Islet of Langerhans (tissue), 1 donor: Measurements from ENCODE around the gene FGG.
A peak's percentile ranks its signal among the peaks of the same experiment; 100 is the strongest.

Experiments
- FAIRE-seq: peaks from one replicate; lab custom pipeline; 2011; peaks lifted over from hg19 to GRCh38; lab: Jason Lieb, UNC

The FGG gene

DNA sequence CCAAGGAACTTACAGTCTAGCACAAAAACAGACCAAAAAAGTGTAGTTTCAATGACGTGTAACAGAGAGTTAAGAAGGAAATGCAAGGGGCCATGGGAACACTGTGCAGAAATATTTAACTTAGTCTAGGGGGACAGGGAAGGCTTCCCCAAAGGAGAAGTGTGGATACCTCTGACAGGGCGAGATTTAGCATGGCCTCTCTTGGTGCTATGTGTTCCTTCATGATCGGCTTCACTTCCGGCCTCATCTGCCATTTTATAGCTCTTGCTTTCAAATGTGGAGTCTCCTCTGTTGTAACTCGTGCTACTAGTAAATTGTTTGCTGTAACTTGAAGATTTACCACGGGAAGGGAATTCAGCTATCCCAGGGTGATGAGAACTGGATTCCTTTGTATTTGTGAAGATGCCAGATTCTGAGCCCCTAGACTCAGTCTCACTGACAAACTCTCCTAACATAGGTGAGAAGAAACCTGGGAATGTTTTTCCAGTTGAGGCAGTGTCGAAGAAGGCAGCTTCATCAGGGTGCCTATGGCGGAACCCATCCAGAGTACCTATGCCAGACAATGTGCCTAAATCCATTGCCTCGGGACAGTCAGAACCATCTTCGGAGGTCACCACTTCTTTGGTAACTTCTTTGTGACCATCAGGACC lies 27.0 kb downstream of the FGG start:
- no peak for FAIRE-seq

DNA sequence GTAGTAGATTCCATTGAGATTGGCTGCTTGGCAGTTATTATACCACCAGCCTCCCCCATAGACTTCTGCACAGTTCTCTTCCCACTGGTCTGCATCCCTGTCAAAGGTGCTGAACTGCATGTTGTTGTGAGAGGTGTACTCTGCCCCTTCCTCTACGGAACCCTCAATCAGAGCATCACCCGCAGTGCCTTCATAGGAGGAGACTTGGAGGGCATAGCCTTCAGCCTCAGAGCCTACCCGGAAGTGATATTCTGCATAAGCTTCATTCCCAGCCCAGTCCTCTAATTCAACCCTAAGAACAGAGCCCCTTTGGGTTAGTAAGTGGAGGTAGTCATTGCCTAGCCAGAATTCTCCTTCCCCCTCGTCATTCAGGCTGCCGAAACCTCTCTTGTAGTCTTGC lies 28.2 kb downstream of the FGG start:
- no peak for FAIRE-seq

DNA sequence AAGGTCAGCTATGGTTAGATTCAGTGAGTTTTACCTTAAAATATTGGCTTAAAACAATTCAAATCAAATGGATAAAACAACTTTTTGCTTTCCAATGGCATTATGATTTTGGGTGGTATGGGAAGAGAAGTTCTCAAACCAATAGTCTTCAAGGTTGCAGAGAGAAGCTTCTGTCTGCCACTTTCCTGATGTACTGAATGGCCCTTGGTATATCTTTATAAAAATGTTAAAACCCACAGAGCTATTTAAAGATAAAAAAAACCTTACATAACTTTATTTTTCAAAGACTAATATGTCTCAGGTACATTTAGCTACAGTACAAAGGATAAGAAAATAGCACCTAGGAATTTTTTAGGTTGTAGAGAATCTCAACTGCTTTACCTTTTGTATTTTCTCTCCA lies 28.8 kb downstream of the FGG start:
- FAIRE-seq, result no peak

DNA sequence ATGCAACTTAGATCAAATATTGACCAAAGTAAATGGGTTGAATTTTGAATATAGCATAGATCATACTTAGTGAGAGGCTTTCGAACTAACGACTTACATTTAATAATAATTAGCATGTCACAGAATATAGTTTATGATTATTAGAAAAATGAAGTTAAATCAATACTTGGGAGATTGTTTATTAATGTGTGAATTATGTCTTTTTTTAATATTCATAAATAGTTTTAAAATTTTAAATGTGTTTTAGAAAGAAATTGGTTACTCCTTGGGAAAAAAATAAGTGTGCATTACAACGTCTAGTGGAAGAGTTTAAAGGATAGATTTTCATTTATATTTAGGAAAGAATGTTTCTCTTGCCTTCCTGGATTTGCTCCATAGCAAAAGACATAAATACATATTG lies 29.2 kb downstream of the FGG start:
- no peak for FAIRE-seq

DNA sequence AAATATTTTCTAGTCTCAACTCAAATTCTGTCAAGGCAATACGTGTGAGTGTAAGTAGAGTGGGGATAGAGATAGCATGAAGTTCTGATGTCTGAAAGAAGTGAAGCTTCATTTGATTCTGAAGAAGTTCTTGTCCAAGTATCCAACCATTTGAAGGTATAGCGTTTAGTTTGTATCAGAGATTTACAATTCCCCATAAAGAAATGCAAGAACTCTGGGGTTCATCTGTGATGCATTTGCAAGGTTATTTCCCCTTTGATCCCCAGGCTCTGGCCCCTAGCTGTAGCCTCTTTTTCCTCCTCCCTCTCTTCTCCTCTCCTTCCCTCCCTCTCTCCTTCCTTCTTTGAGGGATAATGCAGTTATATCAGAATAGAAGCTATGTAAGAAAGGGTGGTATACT lies 29.7 kb downstream of the FGG start:
- FAIRE-seq, result no peak

DNA sequence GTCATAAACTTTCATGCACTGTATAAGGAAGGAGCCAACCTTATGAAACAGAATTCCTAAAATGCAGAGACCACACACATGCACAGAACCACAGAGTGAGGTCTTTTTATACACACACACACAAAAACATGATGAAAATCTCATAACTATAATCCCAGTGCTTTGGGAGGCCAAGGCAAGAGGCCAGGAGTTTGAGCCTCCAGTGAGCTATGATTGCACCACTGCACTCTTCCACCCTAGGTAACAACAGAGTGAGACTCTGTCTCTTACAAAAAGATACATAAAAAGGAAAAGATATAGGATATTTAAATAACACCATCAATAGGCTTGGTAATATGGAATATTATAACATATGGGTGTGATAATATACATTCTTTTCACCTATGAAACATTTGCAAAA lies 32.5 kb downstream of the FGG start:
- FAIRE-seq, result no peak

DNA sequence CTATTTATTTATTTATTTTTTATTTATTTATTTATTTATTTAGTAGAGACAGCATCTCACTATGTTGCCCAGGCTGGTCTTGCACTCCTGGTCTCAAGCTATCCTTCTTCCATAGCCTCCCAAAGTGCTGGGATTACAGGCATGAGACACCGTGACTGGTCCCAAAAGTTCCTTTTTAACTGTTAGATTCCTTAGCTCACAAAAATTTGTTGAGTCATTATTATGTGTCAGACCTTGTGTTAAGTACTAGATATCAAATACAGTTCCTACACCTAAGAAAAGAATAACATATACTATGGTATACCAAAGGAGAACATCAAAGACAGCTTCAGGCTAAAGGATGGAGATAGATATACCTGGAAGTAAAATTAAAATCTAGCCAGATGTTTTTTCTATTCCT lies 33.5 kb downstream of the FGG start:
- FAIRE-seq, result no peak

DNA sequence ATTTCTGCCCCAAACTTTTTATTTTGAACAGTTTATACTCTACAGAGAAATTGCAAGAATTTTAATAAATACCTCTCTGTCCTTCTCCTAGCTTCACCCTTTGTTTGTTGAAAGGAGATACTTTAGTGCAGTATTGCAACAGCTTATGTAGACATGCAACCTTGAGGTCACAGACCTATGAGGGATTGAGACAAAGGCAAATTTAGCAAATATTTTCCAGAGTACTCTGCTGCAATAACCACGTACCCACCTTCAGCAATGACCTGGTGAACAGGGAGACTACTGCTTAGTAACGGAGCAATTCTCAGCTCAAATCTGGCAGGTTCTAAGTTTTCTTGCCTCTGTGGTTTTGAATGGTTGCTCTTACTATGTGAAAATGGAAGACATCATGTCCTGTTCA lies 35.1 kb downstream of the FGG start:
- FAIRE-seq, result no peak

DNA sequence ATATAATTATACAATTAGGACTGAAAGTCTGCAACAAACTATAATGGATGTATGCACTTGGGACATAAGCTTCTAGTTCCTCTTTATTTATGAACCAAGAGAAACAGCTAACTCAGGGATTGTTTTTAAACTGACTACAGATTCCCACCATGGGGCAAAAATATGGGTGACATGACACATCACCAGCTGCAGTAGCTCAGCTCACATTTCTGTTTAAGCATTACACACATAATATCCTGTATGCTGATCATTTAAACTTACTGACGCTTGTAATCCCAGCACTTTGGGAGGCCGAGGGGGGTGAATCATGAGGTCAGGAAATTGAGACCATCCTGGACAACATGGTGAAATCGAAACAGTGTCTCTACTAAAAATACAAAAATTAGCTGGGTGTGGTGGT lies 38.1 kb downstream of the FGG start:
- no peak for FAIRE-seq

DNA sequence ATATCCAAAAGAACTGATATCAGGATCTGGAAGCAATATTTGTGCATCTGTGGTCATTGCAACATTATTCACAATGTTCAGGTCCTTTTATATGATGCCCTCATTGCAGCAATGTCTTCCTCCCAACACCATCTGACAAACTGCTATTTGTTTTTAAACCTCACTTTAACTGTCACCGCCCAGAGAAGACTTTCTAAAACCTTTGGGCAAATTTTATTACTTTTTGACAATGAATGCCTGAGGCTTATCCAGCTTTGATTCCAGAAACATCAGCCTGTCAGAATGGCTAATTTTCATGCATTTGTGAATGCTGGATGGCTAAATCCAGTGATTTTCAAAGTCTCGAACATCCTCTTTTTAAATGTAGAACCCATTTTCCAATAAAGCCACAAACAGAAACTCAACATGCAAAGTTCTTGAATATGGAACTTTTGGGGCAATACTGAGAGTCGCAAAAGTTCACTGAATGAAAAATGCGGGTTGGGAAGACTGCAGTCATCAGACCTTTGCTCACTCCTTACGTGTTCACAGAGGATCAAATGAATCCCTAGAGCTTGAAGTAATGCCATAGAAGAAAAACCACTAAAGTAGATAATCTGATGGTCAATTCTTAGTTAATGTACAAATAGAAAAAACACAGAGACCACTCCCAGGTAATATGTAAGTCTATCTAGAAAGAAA lies 39.1 kb downstream of the FGG start:
- FAIRE-seq, result no peak

DNA sequence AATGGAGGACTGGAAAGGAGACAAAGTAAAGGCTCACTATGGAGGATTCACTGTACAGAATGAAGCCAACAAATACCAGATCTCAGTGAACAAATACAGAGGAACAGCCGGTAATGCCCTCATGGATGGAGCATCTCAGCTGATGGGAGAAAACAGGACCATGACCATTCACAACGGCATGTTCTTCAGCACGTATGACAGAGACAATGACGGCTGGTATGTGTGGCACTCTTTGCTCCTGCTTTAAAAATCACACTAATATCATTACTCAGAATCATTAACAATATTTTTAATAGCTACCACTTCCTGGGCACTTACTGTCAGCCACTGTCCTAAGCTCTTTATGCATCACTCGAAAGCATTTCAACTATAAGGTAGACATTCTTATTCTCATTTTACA lies 42.9 kb downstream of the FGG start:
- FAIRE-seq, result no peak

DNA sequence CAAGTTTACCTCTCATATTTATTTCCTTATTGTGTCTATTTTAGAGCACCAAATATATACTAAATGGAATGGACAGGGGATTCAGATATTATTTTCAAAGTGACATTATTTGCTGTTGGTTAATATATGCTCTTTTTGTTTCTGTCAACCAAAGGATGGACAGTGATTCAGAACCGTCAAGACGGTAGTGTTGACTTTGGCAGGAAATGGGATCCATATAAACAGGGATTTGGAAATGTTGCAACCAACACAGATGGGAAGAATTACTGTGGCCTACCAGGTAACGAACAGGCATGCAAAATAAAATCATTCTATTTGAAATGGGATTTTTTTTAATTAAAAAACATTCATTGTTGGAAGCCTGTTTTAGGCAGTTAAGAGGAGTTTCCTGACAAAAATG lies 43.4 kb downstream of the FGG start:
- FAIRE-seq, result no peak

DNA sequence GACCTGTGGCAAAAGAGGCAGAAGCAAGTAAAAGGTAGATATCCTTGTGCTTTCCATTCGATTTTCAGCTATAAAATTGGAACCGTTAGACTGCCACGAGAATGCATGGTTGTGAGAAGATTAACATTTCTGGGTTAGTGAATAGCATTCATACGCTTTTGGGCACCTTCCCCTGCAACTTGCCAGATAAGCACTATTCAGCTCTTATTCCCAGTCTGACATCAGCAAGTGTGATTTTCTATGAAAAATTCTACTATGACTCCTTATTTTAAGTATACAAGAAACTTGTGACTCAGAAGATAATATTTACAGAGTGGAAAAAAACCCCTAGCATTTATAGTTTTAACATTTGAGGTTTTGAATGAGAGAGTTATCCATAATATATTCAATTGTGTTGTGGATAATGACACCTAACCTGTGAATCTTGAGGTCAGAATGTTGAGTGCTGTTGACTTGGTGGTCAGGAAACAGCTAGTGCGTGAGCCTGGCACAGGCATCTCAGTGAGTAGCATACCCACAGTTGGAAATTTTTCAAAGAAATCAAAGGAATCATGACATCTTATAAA lies 45.7 kb downstream of the FGG start:
- no peak for FAIRE-seq

DNA sequence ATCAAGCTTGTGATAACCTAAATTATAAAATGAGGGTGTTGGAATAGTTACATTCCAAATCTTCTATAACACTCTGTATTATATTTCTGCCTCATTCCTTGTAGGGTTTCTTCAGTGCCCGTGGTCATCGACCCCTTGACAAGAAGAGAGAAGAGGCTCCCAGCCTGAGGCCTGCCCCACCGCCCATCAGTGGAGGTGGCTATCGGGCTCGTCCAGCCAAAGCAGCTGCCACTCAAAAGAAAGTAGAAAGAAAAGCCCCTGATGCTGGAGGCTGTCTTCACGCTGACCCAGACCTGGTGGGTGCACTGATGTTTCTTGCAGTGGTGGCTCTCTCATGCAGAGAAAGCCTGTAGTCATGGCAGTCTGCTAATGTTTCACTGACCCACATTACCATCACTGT lies 46.8 kb downstream of the FGG start:
- FAIRE-seq, result no peak

DNA sequence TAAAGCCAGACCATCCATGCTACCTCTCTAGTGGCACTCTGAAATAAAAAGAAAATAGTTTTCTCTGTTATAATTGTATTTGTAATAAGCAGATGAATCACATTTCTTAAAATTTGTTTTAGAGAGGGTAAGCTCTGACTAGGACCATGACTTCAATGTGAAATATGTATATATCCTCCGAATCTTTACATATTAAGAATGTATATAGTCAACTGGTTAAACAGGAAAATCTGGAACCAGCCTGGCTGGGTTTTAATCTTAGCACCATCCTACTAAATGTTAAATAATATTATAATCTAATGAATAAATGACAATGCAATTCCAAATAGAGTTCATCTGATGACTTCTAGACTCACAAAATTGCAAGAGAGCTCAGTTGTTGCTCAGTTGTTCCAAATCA lies 48.1 kb downstream of the FGG start:
- FAIRE-seq, result no peak

DNA sequence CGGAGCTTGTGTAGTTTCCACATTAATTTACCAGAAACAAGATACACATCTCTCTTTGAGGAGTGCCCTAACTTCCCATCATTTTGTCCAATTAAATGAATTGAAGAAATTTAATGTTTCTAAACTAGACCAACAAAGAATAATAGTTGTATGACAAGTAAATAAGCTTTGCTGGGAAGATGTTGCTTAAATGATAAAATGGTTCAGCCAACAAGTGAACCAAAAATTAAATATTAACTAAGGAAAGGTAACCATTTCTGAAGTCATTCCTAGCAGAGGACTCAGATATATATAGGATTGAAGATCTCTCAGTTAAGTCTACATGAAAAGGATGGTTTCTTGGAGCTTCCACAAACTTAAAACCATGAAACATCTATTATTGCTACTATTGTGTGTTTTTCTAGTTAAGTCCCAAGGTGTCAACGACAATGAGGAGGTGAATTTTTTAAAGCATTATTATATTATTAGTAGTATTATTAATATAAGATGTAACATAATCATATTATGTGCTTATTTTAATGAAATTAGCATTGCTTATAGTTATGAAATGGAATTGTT lies 49.7 kb downstream of the FGG start, which contains the start of gene FGB:
FGB (plus strand) TSS at position 315 of the 558 bp plus-strand sequence; CDS start at position 323, 8 bp downstream.
- FAIRE-seq, result peak; percentile 13

DNA sequence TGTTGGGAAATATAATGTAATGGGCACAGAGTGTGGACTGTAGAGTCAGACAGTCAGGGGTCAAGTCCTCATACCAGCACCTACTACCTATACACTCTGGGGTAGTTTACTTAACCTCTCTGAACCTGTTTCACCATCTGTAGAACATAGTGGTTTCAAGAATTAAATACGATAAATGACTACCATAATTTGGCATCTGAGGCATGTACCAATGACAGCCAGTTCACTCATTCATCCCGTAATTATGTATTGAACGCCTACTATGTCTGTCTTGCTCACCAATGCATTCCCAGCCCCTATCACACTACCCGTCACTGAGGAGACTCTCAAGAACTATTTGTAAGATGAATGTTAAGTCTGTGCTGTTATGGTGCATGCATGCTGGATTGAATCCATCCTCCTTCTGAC lies 51.6 kb downstream of the FGG start:
- no peak for FAIRE-seq

DNA sequence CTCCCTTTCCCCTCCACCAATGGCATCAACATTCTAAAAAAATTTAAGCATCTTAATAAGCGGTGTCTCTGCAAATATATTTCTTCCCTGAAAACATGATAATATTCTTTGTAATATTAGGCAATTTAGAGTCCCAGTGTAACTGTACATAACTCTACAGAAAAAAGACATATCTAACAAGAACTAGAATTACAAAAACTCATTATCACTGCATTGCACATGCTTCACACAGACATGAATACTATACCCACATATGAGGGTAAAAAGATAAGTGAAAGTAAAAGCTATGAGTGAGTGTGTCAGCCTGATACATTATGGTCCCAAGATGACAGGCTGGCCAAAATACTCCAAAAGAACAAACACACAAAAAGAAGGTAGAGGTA lies 52.0 kb downstream of the FGG start:
- no peak for FAIRE-seq

DNA sequence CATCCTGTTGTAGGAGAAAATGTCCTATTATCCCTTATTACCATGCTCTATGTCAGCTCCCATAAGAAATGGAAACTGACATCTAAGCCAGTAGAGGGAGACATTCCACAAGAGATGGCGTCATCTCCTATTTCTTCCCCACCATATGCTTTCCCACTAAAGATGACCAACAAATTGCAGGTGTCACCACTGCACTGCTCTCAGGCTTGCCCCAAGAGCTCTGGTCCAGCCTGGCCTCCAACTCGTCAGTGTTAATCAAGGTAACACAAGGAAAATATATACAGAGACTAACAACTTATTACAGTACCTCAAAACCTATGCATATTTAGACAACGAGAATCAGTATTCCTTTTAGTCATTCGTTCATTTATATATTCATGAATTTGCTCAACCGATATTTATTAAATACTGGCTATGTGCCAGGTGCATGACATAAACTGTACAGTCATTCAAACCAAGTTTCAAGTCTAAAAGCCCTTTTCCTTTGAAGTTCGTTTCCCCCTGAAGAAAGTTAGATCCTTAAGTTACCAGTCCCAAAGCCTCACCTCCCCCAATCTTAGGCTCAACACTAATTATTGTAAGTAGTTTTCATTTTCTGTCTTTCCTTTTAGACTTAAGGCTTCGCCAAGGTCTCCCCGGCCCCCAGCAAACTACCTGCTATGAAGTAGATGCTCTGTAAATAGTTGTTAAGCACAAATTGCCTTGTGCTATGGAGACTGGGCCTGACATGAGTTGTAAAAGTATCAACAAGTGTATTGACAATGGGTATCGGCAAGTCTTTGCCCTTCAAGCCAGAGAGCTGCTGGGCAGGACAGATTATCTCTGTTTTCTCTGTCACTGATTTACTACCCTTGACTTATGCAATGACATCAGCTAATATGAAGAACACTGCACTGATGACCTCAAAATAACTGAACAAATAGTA lies 52.7 kb downstream of the FGG start:
- peak; percentile 49 for FAIRE-seq

DNA sequence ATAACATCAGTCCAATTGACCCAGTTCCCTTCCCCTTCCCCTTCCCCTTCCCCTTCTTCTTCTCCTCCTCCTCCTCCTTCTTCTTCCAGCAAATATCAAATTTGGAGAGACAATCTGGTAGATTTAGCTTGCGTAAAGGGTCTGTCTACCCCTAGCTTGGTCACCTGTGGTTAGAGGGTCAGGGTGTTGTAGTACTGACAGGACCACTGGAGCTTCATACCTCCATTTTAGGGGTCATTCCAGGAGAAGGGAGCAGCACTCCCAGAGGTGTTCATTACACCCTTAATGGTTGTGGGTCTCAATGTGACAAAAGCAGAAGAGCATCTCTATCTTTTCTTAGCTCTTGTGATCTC lies 53.3 kb downstream of the FGG start:
- no peak for FAIRE-seq
